Body of pancreas (tissue), 4 donors: Measurements from ENCODE around the gene SAPCD1. TPM values are rescaled to one million over a fixed set of nuclear protein-coding genes. Genes with fewer than 3 reads are reported as not detected.

ENCODE experiments used
- ATAC-seq: fragments of 150-250 bp; one replicate; pipeline ENCODE4 v1.9.1; 2016
- DNase-seq, 4 donors: peaks; one replicate each; pipeline ENCODE4 v3.0.0-alpha.2; 2019
- H3K27ac ChIP-seq, 4 donors: fragments of 200-600 bp; sonication (generic); 1 replicate in 3 of 4; 2 replicates in 1 of 4; pipeline versions ENCODE4 v1.5.1 to v1.6.1; 2016 to 2019; ENCODE audit warnings: mild to moderate bottlenecking in 1 of 4, mixed read lengths in 1 of 4, moderate library complexity in 1 of 4
- H3K27me3 ChIP-seq, 2 donors: fragments of 200-600 bp; sonication (generic); one replicate each; pipeline ENCODE4 v1.6.0; 2016; ENCODE audit warnings: mild to moderate bottlenecking in 1 of 2
- H3K36me3 ChIP-seq, 2 donors: fragments of 200-600 bp; sonication (generic); replicated peaks in 1 of 2; 2 replicates each; pipeline ENCODE4 v1.5.1; 2016; ENCODE audit warnings: low read depth in 2 of 2; ENCODE audit not compliant: insufficient read depth in 1 of 2
- H3K4me1 ChIP-seq: fragments of 200-600 bp; sonication (generic); one replicate; pipeline ENCODE4 v1.6.0; 2016
- H3K4me3 ChIP-seq, 2 donors: fragments of 200-600 bp; sonication (generic); 1 replicate in 1 of 2; 2 replicates in 1 of 2; pipeline ENCODE4 v1.5.1; 2016 to 2019
- H3K9me3 ChIP-seq, 3 donors: fragments of 200-600 bp; sonication (generic); 1 replicate in 2 of 3; 2 replicates in 1 of 3; pipeline ENCODE4 v1.5.1; 2016
- CTCF ChIP-seq, 7 experiments: fragments of 450-650 bp in 4 of 7; fragments of 200-600 bp in 3 of 7; sonication (generic) in 3 of 7; IDR thresholded peaks; one replicate each; pipeline ENCODE4 v1.5.1; 2016 to 2019; ENCODE audit warnings: antibody characterized with exemption in 7 of 7
- POLR2A ChIP-seq, 3 donors: fragments of 450-650 bp; IDR thresholded peaks; one replicate each; pipeline ENCODE4 v1.6.1; 2016; ENCODE audit warnings: antibody characterized with exemption in 3 of 3, mild to moderate bottlenecking in 2 of 3
- WGBS, 2 donors: methylation state at CpG; one replicate each; pipeline ENCODE4 v1.1.5; 2017; 5-methylcytosine and 5-hydroxymethylcytosine counted together
- intact Hi-C: fragments of 100-400 bp; cut with DNase I; formaldehyde crosslinking; loops from one replicate; pipeline ENCODE4 v1.15.1; 2023
- total RNA-seq, 2 donors: library from RNA; depleted of rRNA; stranded (reverse); fragments of >200 nt; gene quantifications; one replicate each; pipeline ENCODE4 v1.1.0, GENCODE V29; 2016

SAPCD1 gene
- 1 to 10 TPM; 2.0 to 2.6 TPM for total RNA-seq

GRCh38 chr6:31762356-31762755 lies at the start of gene SAPCD1:
Gene SAPCD1 (plus strand): TSS chr6:31762656. CDS start chr6:31763055, 399 bp downstream.
- Histone ChIP-seq H3K27me3 (no peaks in the 10 kb centered on the region), H3K27ac (no peak within 1 kb of the TSS), H3K4me1 (peaks cover 4% of the 10 kb centered on the region), H3K4me3 (no peak within 1 kb of the TSS), H3K9me3 (no peaks in the 10 kb centered on the region), H3K36me3 (no peaks in the 10 kb centered on the region)
- TF ChIP-seq POLR2A (IDR thresholded peaks at IDR 0.05) (no peak), CTCF (IDR thresholded peaks at IDR 0.05) (no peak)
- no peak for DNase-seq
- 67 to 68% methylated on average over 4 of the region's 4 CpGs for WGBS, 2 donors
- ATAC-seq = no peak
- intact Hi-C loops = no loop called here

- ATAC-seq = no peak
- Histone ChIP-seq H3K9me3 (no peaks in the 10 kb centered on the region), H3K4me3 (no peak overlapping the region), H3K36me3 (no peaks in the 10 kb centered on the region), H3K27me3 (no peaks in the 10 kb centered on the region), H3K4me1 (peaks cover 4% of the 10 kb centered on the region), H3K27ac (no peak overlapping the region)
- DNase-seq = no peak
- WGBS, 2 donors = 45 to 70% methylated on average over 4 of the region's 4 CpGs
- intact Hi-C loops = no loop called here
- TF ChIP-seq POLR2A (IDR thresholded peaks at IDR 0.05) (no peak), CTCF (IDR thresholded peaks at IDR 0.05) (no peak)
Measured at GRCh38 chr6:31713465-31713864, 49.0 kb upstream of the SAPCD1 start.

GRCh38 chr6:31713991-31714684 lies 48.3 kb upstream of the SAPCD1 start:
- Histone ChIP-seq H3K9me3 (no peaks in the 10 kb centered on the region), H3K27me3 (no peaks in the 10 kb centered on the region), H3K4me3 (no peak overlapping the region), H3K36me3 (no peaks in the 10 kb centered on the region), H3K27ac (no peak overlapping the region), H3K4me1 (peaks cover 11% of the 10 kb centered on the region)
- TF ChIP-seq CTCF (IDR thresholded peaks at IDR 0.05) (no peak), POLR2A (IDR thresholded peaks at IDR 0.05) (no peak)
- ATAC-seq (no peak), DNase-seq (no peak)
- intact Hi-C loops = no loop called here
- WGBS, 2 donors = 33 to 40% methylated on average over 5 of the region's 5 CpGs

DNA sequence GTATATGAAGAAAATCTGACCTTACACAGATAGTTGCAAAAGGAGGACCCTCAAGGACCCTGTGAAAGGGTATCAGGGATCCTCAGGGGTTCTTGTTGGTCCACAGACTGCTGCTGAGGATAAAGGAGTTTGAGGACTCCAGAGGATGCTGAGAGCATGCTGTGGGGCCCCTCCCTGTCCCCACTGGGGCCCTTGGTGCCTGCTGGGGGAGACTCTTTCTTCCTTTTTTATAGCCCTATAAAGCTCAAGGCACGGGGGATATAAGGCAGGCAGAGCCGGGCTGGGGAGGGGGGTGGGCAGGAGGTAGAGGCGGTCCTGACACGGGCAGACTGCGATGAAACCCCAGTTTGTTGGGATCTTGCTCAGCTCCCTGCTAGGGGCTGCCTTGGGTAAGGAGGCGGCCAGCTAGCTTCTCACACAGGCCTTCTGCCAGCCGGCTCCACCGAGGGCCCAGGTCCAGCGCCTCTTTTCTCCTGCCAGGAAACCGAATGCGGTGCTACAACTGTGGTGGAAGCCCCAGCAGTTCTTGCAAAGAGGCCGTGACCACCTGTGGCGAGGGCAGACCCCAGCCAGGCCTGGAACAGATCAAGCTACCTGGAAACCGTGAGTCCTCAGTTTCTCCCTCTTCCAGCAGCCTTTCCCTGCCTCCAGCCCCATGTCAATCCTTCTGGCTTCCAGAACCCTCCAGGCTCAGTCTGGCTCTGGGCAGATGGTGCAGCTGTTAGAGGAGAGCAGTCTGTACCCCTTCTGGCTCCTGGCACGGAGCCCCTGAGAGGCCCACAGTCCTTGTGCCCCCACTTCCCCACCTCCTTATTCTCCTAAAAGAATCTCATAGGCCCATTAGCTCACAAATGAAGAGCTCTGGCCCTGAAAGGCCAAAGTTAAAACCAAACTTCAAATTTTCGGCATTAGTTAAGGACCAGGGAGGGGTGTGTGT lies 47.2 kb upstream of the SAPCD1 start, which contains the start of gene LY6G6D:
TSS of gene LY6G6D (plus strand) at position 327 of the 937 bp plus-strand sequence. CDS start at position 335, 8 bp downstream.
- WGBS, 2 donors = 72 to 77% methylated on average over 16 of the region's 16 CpGs
- TF ChIP-seq POLR2A (IDR thresholded peaks at IDR 0.05) (no peak), CTCF (IDR thresholded peaks at IDR 0.05) (no peak)
- Histone ChIP-seq H3K4me1 (peaks cover 11% of the 10 kb centered on the region), H3K36me3 (no peaks in the 10 kb centered on the region), H3K9me3 (no peaks in the 10 kb centered on the region), H3K27ac (no peak within 1 kb of the TSS), H3K4me3 (no peak within 1 kb of the TSS), H3K27me3 (no peaks in the 10 kb centered on the region)
- intact Hi-C loops = no loop called here
- DNase-seq = no peak
- ATAC-seq = no peak
